ENCODE data around the gene ECE1. TPM values are rescaled to one million over a fixed set of nuclear protein-coding genes. Genes with fewer than 3 reads are reported as not detected.
"Not testable (repeated sequence)": the region's sequence is repeated elsewhere in the genome, so short reads cannot be mapped to it uniquely, and the experiment has no call there.

The ECE1 gene
- total and polyA plus RNA-seq, 2 donors (not counting 1 experiment from before 2014, with no cell fraction given): 131 to 138 TPM

DNA sequence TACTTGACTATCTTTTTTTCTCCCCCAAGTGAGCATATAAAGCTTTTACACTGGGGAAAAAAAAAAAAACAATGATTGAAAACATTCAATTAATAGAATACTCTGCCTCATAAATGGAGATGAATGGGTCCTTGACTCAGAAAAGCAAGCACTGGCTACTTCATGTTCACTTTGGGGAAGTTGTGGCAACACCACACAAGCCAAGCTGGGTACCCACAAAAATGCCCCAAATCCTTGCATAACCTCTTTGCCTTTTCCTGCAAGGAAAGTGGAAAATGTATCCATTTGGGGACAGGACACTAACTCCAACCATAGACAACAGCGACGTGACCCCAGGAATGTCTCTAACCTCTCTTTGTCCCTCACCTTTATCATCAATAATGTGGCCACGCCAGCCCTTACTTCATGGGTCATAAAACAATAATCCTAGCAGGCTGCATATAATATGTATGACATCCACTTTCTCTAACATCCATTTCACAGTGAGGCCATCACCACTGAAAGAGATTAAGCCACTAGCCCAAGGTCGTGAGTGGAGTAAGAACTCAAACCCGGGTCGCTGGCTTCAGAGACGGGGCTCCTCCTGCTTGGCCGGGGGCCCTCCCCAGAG, 2.3 kb downstream of the ECE1 start:
- Histone ChIP-seq H3K27me3 (ENCODE audit: control insufficient read depth, insufficient read depth, low read length) (no peaks in the 10 kb centered on the region), H2AFZ (ENCODE audit: low read length) (no peak overlapping the region), H3K4me3 (replicated peaks in 1 of 4; ENCODE audit: control extremely low read depth in 1 of 4, insufficient read depth in 1 of 4, low read depth in 3 of 4, low read length in 4 of 4) (peak overlapping the region in 1 of 4 experiments; percentile 80), H4K20me1 (ENCODE audit: control insufficient read depth, extremely low read depth, insufficient read depth, low read length) (no peaks in the 10 kb centered on the region), H3K4me2 (ENCODE audit: extremely low read depth, insufficient read depth, low read length) (no peak overlapping the region), H3K9me3 (ENCODE audit: control insufficient read depth, insufficient read depth, low read depth, low read length) (no peaks in the 10 kb centered on the region), H3K9ac (ENCODE audit: insufficient read depth, low read length) (no peak overlapping the region), H3K36me3 (ENCODE audit: control insufficient read depth, insufficient read depth, low read length) (peaks cover 4% of the 10 kb centered on the region), H3K4me1 (ENCODE audit: control insufficient read depth, extremely low read depth, insufficient read depth, low read length) (peaks cover 6% of the 10 kb centered on the region), H3K79me2 (ENCODE audit: control insufficient read depth, insufficient read depth, low read length) (peaks cover 24% of the 10 kb centered on the region), H3K27ac (ENCODE audit: insufficient read depth, low read length) (no peak overlapping the region)
- no peak for TF ChIP-seq EZH2 (IDR thresholded peaks at IDR 0.05; ENCODE audit: low read length, missing control alignments)
- TF ChIP-seq, protein P1, sequence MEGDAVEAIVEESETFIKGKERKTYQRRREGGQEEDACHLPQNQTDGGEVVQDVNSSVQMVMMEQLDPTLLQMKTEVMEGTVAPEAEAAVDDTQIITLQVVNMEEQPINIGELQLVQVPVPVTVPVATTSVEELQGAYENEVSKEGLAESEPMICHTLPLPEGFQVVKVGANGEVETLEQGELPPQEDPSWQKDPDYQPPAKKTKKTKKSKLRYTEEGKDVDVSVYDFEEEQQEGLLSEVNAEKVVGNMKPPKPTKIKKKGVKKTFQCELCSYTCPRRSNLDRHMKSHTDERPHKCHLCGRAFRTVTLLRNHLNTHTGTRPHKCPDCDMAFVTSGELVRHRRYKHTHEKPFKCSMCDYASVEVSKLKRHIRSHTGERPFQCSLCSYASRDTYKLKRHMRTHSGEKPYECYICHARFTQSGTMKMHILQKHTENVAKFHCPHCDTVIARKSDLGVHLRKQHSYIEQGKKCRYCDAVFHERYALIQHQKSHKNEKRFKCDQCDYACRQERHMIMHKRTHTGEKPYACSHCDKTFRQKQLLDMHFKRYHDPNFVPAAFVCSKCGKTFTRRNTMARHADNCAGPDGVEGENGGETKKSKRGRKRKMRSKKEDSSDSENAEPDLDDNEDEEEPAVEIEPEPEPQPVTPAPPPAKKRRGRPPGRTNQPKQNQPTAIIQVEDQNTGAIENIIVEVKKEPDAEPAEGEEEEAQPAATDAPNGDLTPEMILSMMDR (conservative IDR thresholded peaks at IDR 0.05 in 1 of 2, IDR thresholded peaks at IDR 0.05 in 1 of 2; ENCODE audit: low read depth in 1 of 2, low read length in 2 of 2): no peak
- DNase-seq (ENCODE audit: low read depth in 2 of 2): no peak

DNA sequence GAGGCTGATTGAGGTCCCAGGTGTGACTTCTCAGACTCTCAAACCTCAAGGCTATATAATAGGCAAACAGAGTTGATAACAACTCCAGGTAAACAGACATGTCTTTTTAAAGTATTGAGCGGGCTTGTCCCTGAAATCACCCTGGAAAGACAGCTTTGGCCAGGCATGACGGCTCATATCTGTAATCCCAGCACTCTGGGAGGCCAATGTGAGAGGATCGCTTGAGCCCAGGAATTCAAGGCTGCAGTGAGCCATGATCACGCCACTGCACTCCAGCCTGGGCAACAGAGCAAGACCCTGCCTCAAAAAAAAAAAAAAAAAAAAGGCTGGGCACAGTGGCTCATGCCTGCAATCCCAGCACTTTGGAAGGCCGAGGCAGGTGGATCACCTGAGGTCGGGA, 4.9 kb downstream of the ECE1 start:
- not testable (repeated sequence) for H3K27ac ChIP-seq (ENCODE audit: insufficient read depth, low read length); H3K9me3 ChIP-seq (ENCODE audit: control insufficient read depth, insufficient read depth, low read depth, low read length); H3K9ac ChIP-seq (ENCODE audit: insufficient read depth, low read length); H3K27me3 ChIP-seq (ENCODE audit: control insufficient read depth, insufficient read depth, low read length); H2AFZ ChIP-seq (ENCODE audit: low read length); H4K20me1 ChIP-seq (ENCODE audit: control insufficient read depth, extremely low read depth, insufficient read depth, low read length); DNase-seq (ENCODE audit: low read depth in 2 of 2); H3K36me3 ChIP-seq (ENCODE audit: control insufficient read depth, insufficient read depth, low read length); H3K4me2 ChIP-seq (ENCODE audit: extremely low read depth, insufficient read depth, low read length); H3K4me3 ChIP-seq (replicated peaks in 1 of 4; ENCODE audit: control extremely low read depth in 1 of 4, insufficient read depth in 1 of 4, low read depth in 3 of 4, low read length in 4 of 4)
- Histone ChIP-seq H3K4me1 (ENCODE audit: control insufficient read depth, extremely low read depth, insufficient read depth, low read length) (peaks cover 10% of the 10 kb centered on the region), H3K79me2 (ENCODE audit: control insufficient read depth, insufficient read depth, low read length) (peaks cover 12% of the 10 kb centered on the region)

DNA sequence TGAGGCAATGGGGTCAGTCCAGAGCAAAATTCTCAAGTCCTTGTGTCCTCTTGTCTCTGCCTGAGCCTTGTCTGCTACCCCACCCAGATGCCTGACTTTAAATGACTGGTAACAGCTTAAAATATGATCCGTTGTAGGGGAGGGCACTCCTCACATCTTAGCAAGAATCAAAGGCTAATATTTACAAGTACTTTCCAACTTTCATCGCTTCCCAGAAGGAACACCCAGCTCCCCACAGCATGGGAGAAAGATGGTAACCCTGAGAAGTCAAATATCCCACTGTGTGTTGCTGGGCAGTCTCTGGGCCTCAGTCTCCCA, 5.2 kb downstream of the ECE1 start:
- Histone ChIP-seq H3K9ac (ENCODE audit: insufficient read depth, low read length) (no peak overlapping the region), H2AFZ (ENCODE audit: low read length) (no peak overlapping the region), H3K4me2 (ENCODE audit: extremely low read depth, insufficient read depth, low read length) (no peak overlapping the region), H3K79me2 (ENCODE audit: control insufficient read depth, insufficient read depth, low read length) (peaks cover 12% of the 10 kb centered on the region), H3K4me3 (replicated peaks in 1 of 4; ENCODE audit: control extremely low read depth in 1 of 4, insufficient read depth in 1 of 4, low read depth in 3 of 4, low read length in 4 of 4) (no peak overlapping the region), H3K27ac (ENCODE audit: insufficient read depth, low read length) (no peak overlapping the region), H4K20me1 (ENCODE audit: control insufficient read depth, extremely low read depth, insufficient read depth, low read length) (no peaks in the 10 kb centered on the region), H3K36me3 (ENCODE audit: control insufficient read depth, insufficient read depth, low read length) (peaks cover 4% of the 10 kb centered on the region), H3K27me3 (ENCODE audit: control insufficient read depth, insufficient read depth, low read length) (no peaks in the 10 kb centered on the region), H3K9me3 (ENCODE audit: control insufficient read depth, insufficient read depth, low read depth, low read length) (no peaks in the 10 kb centered on the region), H3K4me1 (ENCODE audit: control insufficient read depth, extremely low read depth, insufficient read depth, low read length) (peaks cover 14% of the 10 kb centered on the region)
- no peak for TF ChIP-seq EZH2 (IDR thresholded peaks at IDR 0.05; ENCODE audit: low read length, missing control alignments)
- TF ChIP-seq, protein P1 (conservative IDR thresholded peaks at IDR 0.05 in 1 of 2, IDR thresholded peaks at IDR 0.05 in 1 of 2; ENCODE audit: low read depth in 1 of 2, low read length in 2 of 2): no peak
- DNase-seq (ENCODE audit: low read depth in 2 of 2): no peak
